ENCODE measurements around the gene PHF13.

- TF ChIP-seq, protein P1, sequence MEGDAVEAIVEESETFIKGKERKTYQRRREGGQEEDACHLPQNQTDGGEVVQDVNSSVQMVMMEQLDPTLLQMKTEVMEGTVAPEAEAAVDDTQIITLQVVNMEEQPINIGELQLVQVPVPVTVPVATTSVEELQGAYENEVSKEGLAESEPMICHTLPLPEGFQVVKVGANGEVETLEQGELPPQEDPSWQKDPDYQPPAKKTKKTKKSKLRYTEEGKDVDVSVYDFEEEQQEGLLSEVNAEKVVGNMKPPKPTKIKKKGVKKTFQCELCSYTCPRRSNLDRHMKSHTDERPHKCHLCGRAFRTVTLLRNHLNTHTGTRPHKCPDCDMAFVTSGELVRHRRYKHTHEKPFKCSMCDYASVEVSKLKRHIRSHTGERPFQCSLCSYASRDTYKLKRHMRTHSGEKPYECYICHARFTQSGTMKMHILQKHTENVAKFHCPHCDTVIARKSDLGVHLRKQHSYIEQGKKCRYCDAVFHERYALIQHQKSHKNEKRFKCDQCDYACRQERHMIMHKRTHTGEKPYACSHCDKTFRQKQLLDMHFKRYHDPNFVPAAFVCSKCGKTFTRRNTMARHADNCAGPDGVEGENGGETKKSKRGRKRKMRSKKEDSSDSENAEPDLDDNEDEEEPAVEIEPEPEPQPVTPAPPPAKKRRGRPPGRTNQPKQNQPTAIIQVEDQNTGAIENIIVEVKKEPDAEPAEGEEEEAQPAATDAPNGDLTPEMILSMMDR (IDR thresholded peaks at IDR 0.05; ENCODE audit: poor library complexity): no peak
- TF ChIP-seq EZH2 (IDR thresholded peaks at IDR 0.05; ENCODE audit: borderline replicate concordance): no peak
Observed at GRCh38 chr1:6630027-6630426, 16.5 kb downstream of the PHF13 start.
